Thyroid gland (tissue), 4 donors: ENCODE results near the gene KREMEN1.

Source experiments
- CTCF ChIP-seq, 6 experiments: fragments of 200-600 bp in 3 of 6; fragments of 450-650 bp in 3 of 6; sonication (generic) in 3 of 6; IDR thresholded peaks; one replicate each; pipeline ENCODE4 v1.5.1; 2016 to 2019; ENCODE audit warnings: antibody characterized with exemption in 6 of 6, mild to moderate bottlenecking in 2 of 6, inconsistent platforms in 1 of 6, moderate library complexity in 1 of 6
- POLR2A ChIP-seq, 2 donors: fragments of 450-650 bp; IDR thresholded peaks; one replicate each; pipeline ENCODE4 v1.6.1; 2017; ENCODE audit warnings: antibody characterized with exemption in 2 of 2, mild to moderate bottlenecking in 2 of 2, moderate library complexity in 1 of 2

- TF ChIP-seq POLR2A (IDR thresholded peaks at IDR 0.05): no peak
- TF ChIP-seq CTCF (IDR thresholded peaks at IDR 0.05): no peak
Measured at GRCh38 chr22:29060251-29060869, 12.5 kb upstream of the KREMEN1 start.
